Measurements from ENCODE around the gene ARV1.
A peak's percentile ranks its signal among the peaks of the same experiment; 100 is the strongest.

ARV1 gene

DNA sequence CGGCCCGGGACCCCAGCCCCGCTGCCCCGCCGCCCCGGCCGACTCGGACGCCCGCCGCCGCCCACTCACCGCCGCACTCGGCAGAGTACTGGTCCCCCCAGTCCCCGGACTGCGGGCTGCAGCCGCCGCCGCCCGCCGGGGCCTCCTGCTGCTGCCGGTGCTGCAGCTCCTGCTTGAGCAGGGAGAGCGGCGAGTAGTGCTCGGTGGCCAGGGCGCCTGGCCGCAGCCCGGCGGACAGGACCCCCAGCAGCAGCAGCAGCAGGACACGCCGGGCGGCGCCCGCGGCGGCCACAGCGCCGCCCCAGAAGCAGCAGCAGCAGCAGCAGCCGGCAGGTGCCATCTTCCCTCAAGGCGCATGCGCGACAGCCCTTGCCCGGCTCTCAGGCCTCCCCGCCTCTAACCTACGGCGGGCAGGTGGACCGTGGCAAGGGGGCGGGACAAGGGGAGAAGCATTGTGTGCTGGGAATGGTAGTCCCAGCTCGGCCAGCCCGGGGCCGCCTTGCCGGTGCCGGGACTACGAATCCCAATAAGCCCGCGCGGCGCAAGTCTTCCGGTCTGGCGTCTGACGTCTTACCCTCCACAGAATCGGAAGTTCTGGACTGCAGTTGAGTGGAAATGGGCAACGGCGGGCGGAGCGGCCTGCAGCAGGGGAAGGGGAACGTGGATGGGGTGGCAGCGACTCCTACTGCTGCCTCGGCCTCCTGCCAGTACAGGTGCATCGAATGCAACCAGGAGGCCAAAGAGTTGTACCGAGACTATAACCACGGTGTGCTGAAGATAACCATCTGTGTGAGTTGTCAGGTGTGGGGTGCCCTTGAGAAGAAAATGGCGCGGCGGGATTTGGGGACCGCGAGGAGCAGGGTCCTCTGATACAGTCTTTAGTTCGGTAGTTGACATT, at the start of gene ARV1, which contains the start of gene TTC13:
ARV1 (plus strand) TSS at position 604 of the 898 bp plus-strand sequence; CDS start at position 616, 12 bp downstream.
TTC13 (minus strand) TSS at position 371 of the 898 bp plus-strand sequence; CDS start at position 340, 31 bp downstream.
- DNase-seq, result peak; percentile 98

DNA sequence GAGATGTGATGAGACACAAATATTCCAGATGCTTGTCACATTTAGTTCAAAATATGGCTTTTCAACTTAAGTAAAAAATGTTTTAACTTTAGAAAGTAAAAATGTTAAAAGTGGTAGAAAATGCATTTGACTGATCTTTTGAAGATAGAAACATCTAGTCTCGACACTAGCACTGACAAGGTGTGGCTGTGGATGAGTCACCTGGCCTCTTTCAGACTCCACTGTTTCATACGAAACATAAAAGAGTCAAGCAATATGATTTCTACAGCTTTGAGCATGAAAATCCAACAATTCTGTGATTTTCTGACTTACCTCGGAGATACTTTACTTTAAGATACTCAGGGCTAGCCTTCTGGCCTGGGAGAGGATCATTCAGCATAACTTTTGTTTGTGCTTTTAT, 47.9 kb upstream of the ARV1 start:
- no peak for DNase-seq

DNA sequence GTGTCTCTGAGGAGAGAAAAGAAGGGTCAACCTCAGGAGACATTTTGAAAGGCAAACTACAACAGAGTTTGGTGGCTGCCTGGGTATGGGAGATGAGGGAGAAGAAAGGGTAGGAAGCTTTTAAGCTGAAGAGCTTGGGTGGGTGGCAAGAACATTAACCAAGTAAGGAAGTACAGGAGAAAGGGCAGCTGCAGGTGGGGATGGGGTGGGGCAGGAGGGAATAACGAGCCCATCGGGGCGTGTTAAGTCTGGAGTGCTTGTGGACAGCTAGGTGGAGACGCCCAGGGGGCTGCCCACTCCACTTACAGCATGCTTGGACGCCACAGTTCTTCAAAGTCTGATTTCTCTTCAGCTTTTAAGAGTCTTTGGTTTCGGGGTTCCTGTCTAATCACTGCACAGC, 43.0 kb upstream of the ARV1 start:
- no peak for DNase-seq

DNA sequence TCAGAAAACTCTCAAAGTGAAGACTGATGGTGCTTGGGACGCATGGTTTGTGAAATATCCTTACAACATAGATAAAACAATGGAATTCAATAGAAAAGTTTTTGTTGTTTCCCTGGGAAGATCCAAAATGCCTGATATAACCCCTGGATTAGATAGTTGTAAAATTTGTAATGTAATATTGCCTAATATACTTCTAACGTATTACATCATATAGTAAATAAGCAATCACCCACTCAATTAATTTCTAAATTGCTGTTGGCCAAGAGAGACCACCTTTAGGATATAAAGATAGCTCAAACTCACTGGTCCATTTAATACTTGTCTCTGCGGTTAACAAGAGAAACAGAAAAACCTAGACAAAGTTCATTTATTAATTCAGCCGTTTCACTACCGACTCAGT, 42.4 kb upstream of the ARV1 start:
- no peak for DNase-seq

- no peak for DNase-seq
Measured at GRCh38 chr1:230937371-230937770, 41.5 kb upstream of the ARV1 start.

DNA sequence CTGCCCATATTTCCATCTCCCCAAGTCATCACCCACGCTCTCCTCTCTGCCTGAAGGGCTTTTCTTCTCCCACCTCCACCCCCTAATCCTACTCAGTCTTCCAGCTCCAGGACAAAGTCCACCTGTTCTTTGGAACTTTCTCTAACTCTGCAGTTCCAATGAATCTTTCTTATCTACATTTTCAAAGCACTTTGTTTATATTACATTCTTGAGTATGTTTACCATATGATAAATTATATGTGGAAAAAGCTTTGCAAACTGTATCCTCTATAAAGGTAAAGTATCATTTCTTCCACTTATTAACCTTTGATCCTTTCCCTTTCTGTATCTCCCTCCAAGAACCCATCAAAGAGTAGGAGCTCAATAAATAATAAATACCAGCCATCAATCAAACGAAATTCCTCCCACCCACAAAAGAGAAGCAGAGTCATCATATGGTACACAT, 39.9 kb upstream of the ARV1 start:
- DNase-seq, result no peak

DNA sequence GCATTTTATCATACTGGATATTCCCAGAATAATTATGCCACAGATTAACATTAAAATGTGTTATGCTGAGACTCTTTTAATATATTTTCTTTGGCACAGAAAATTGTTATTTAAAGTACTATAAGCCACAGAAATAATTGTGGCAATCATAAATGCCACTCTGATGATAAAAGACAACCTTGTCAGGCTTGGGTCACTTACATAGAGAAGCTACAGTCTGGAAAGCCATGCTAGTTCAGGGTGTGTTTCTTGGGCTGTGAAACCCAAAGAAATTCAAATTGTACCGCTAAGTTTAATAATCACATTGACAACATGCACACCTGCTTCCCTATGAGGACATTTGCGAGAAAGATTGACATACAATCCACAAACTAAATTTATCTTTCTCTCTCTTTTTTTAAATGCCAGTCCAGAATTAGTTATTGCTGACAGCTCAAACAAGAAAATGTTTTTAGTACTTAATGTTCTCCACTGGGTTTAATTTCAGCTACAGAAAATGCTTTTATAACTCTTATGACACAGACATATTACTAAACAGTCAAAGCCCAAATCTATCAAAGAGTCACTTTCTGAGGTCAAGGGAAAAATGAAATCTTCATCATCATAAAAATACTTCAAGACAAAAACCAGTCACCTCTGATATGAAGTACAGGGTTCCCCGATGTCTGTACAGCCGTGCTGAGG, 38.9 kb upstream of the ARV1 start:
- DNase-seq, result no peak

DNA sequence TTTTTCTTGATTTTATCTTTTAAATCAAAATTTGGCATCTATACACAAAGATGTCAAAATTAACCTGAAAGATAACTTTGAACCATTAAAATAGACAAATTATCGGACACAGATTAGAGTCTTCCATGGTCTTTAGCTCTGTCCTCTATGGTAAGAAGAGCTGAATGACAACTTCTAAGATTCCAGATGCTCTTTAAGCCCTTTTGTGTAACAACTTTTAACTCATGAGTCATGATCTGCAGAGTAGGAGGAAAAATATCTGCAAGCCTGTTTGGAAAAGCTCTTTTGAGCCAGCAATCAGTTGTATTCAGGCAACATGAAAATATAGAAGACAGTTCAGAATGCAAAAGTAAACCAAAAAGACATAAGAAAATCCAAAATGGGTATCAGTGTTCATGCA, 38.0 kb upstream of the ARV1 start:
- no peak for DNase-seq

DNA sequence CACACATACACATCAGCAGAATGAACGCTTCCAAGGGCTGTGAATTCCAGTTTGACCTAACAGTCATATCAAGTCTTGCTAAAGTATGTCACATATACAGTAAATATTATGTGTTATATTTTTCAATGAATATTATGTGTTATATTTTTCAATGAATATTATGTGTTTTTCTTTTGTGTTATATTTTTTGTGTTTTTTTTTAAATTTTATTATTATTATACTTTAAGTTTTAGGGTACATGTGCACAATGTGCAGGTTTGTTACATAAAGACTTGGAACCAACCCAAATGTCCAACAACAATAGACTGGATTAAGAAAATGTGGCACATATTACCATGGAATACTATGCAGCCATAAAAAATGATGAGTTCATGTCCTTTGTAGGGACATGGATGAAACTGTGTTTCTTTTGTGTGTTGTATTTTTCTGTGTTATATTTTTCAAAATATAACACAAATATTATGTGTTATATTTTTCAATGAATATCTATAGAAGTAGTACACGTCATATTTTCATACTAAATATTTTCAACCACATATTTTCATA, 35.8 kb upstream of the ARV1 start:
- no peak for DNase-seq

DNA sequence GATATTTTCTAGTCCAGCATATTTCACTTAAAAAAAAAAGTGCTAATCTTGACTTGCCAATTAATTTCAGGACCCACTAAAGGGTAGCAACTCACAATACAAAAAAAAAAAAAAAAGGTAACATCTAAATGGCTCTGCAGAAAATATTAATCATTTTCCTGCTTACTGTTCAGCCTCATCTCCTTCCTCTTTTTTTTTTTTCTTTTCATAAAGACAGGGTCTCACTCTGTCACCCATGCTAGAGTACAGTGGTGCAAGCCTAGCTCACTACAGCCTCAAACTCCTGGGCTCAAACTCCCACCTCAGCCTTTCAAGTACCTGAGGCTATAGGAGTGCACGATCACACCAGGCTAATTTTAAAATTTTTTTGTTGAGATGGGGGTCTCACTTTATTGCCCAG, 30.6 kb upstream of the ARV1 start:
- no peak for DNase-seq

DNA sequence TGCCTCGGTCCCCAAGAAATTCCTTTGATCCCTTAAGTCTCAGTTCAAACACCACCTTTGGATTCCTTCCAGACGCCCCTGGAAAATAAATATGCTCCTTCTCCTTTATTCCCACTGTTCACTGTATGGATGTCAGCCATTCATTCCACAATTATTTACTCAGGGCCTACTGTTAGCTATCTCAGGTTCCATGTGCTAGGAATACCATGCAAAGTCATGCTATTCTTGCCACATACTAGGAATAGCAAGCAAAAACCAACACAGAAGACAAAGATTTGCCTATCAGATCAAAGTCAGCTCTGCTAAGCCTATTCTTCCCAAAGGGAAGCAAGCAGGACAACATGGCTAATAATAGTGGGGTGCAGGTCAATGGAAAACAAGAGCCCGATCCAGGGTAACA, 30.0 kb upstream of the ARV1 start:
- DNase-seq, result no peak

DNA sequence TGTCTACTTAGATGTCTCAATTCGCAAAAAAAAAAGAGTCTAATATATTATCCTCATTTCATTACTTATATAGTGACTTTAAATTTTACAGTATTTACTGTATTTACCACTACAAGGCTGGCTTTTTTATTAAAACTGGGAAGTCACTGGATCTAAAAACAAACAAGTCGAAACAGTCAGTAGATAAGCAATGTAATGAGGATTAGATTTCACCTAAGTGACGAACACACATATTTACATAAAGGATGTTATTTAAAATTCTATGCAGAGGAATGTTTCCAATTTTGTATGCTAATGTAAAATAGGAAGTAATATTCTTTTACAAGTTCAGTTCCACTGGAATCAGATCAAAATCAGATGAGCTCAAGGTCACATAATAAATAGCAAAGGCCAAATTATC, 28.5 kb upstream of the ARV1 start:
- no peak for DNase-seq

GRCh38 chr1:230957580-230957989, 21.3 kb upstream of the ARV1 start:
- no peak for DNase-seq

DNA sequence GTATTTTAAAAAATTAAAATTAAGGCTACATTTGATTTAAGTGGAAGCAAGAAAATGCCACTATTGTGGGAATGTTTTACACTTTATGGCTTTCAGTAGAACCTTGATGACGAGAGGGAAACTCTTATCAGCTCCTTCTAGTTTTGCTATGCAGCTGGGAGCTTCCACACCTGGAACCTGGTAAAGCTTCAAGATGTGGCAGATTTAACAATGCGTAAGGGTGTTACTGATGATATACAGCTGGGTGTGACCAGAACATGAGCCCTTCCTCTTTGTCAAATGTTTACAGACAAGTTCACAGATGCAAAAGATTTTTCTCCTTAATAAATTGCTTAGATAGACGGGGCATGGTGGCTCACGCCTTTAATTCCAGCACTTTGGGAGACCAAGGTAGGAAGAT, 20.5 kb upstream of the ARV1 start:
- no peak for DNase-seq

DNA sequence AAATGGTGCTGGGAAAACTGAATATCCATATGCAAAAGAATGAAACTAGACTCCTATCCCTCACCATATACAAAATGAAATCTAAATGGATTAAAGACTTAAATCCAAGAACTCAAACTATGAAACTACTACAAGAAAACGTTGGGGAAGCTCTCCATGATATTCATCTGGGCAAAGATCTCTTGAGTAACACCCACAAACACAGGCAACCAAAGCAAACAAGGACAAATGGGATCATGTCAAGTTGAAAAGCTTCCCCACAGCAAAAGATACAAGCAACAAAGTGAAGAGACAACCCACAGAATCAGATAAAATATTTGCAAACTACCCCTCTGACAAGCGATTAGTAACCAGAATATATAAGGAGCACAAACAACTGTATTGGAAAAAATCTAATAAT, 14.0 kb upstream of the ARV1 start:
- no peak for DNase-seq

DNA sequence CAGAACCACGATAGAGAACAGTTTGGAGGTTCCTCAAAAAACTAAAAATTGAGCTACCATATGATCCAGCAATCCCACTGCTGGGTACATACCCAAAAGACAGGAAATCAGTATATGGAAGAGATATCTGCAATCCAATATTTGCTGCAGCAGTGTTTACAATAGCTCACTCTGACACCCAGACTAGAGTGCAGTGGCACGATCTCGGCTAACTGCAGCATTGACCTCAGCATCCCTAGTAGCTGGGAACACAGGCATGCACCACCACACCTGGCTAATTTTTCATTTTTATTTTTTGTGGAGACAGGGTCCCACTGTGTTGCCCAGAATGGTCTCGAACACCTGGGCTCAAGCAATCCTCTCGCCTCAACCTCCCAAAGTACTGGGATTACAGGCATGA, 13.4 kb upstream of the ARV1 start:
- DNase-seq, result no peak

- no peak for DNase-seq
Measured at GRCh38 chr1:230966358-230966873, 12.5 kb upstream of the ARV1 start.

DNA sequence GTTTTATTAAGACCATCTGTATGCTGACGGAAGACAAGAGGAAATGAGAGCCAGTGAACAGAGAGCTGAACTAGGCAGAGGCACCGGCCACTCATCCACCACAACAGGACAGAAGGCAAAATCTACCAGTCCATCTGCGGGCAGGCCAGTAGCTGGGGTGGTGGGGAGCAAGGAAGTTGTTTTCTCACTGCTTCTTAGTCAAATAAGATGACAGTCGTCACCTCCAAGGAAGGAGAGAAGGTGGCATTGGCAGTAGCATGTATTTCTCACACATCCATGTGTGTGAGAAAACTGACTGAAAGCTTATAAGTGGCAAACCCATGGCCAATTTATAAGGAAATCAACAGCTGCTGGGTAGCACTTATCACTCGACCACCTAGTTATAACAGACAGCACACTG, 8.5 kb upstream of the ARV1 start:
- no peak for DNase-seq

DNA sequence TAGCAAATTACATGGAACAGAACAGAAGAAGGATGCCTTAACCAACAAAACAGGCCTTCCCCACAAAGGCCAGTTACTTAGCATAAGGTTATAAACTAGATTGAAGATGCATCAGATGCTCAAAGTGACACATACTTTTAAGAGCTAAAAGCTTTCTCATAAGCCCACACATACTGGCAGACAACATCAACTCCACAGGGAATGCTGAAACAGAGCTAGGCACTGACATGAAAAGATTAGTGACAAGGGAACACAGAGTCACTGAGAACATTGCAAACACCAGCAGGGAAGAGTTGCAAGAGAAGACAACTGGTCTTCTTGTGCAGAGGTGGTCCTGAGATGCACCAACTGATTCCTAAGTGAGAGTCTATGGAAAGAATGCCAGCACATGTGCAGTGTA, 7.1 kb upstream of the ARV1 start:
- DNase-seq, result no peak

DNA sequence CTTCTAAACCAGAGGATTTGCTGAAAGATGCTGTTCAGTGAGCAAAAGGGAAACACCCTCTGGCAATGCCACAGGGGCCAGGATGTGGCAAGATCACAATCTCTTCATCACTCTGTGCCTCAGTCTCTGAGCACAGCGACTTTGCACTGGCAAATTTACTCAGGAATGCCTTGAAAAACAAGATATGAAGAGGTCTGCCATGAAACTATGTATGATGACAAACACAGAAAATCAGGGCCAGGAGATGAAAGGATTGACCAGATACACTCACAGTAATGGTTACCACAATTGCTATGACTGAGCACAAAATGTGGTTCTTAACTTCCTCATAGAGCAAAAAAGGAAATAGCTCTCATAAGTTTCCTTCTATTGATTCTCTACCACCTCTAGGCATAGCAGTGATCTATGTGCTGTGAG, 6.0 kb upstream of the ARV1 start:
- peak; percentile 26 for DNase-seq

GRCh38 chr1:230975636-230976035, 3.3 kb upstream of the ARV1 start:
- no peak for DNase-seq

- DNase-seq, result no peak
Measured at GRCh38 chr1:230976360-230976759, 2.5 kb upstream of the ARV1 start.
